ENCODE results near the gene NFIB.

The NFIB gene

GRCh38 chr9:14321517-14322130, 7.7 kb upstream of the NFIB start:
- no peak for DNase-seq (ENCODE audit: low read depth in 4 of 4, low spot score in 1 of 4)

DNA sequence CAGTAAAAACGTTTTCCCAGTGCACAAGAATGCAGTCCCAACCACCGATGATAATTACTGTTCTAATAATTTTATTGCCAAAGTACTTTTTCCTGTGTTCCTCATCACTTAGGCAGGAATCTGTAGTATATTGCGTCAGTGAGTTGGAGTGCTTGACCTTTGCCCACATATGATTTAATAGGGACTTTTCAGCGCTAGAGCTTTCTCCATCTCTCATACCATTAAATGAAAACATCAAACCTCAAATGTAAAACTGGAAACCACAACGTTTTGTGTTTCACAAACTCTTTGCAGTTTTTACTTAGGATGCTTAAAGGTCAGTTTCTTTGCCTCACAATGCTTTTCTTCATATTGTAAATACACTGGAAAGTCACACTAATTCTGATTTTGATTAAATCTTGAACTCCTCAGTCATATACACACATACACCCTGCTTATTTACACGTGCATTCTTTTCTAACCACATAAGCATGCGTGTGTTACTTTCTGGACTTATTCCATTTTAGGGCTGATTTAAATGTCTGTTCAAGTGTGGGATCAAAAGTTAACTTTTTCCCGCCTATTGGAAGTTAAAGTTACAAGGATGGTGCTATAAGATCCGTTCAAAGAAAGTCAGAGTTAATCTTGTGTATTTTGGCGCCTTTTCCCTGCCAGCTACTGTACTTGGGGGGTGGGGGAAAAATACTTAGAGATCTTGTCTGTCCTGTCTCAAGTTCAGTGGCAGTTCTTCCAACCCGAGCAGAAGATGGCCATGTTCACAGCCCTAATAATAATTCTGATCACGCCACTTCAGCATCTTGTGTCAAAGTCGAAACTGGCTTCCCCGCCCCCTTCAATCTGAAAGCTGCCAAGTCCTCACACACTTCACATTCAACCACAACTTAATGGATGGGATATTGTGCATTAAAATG, 6.6 kb upstream of the NFIB start:
- DNase-seq (ENCODE audit: low read depth in 4 of 4, low spot score in 1 of 4): no peak

GRCh38 chr9:14318934-14319580, 5.1 kb upstream of the NFIB start:
- no peak for DNase-seq (ENCODE audit: low read depth in 4 of 4, low spot score in 1 of 4)

- no peak for DNase-seq (ENCODE audit: low read depth in 4 of 4, low spot score in 1 of 4)
These were observed 4.4 kb upstream of the NFIB start for GRCh38 chr9:14318361-14318760.

- DNase-seq (ENCODE audit: low read depth in 4 of 4, low spot score in 1 of 4): no peak
These were observed 3.9 kb upstream of the NFIB start for GRCh38 chr9:14317667-14318320.

- no peak for DNase-seq (ENCODE audit: low read depth in 4 of 4, low spot score in 1 of 4)
These were observed 2.8 kb upstream of the NFIB start for GRCh38 chr9:14316602-14317300.

DNA sequence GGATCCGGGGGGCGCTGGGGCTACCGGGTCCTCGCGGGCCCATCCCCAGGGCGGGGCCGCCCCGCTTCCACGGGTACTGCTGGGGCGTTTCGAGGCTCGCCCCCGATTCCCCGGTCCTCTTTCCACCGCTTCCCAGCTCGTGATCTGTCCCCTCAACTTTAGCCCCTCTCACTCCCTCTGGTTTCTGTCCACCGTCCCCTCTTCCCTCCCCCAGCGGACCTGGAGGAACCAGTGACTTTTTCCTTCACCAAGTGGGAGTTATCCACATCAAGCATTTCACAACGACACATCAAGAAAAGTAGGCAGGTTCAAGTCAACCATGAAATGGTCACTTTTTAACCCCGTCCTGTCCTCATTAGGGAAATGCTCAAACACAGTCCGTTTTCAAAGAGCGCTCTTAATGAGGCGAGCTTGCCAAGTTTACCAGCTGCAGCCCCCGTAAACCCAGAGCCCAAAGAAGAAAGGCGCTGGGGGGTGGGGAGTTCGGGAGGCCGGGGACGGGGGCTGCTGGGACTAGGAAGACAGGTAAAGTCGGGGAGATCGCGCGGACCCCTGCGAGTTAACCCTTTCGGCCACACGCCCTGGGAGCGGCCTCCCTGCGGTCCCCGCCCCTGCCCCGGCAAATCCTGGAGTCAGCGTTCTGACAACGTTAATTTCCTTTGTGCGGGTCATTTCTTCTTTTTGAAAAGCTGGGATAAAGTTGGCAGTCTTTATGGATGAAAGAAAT, 2.1 kb upstream of the NFIB start:
- no peak for DNase-seq (ENCODE audit: low read depth in 4 of 4, low spot score in 1 of 4)

GRCh38 chr9:14314929-14315874, 1.3 kb upstream of the NFIB start:
- DNase-seq (ENCODE audit: low read depth in 4 of 4, low spot score in 1 of 4): no peak

DNA sequence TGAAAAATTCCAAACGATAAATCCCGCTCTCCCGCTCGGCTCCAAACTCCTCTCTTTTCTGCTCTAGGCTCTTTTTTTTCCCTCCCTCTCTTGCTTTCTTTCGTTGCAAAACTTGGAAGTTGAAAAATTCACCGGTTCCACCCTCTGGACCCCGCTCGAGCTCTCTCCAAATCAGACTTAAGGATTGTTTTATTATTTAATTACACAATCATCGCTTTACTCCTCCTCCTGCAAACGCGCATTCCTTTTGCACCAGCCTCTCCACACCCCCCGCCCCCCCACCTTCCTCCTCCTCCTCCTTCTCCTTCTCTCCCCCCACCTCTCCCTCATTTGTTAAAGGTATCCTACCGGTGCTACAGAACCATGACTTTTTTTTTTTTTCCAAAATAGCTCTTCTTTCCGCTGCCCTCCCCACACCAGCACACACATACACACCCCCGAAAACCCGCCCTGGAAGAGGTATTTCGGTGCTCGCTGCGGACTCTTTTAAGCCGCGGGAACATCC, 535 bp upstream of the NFIB start:
- no peak for DNase-seq (ENCODE audit: low read depth in 4 of 4, low spot score in 1 of 4)

- no peak for DNase-seq (ENCODE audit: low read depth in 4 of 4, low spot score in 1 of 4)
These were observed 482 bp downstream of the NFIB start for GRCh38 chr9:14313378-14313940.

GRCh38 chr9:14312719-14313377, 1.1 kb downstream of the NFIB start:
- no peak for DNase-seq (ENCODE audit: low read depth in 4 of 4, low spot score in 1 of 4)

- no peak for DNase-seq (ENCODE audit: low read depth in 4 of 4, low spot score in 1 of 4)
These were observed 1.8 kb downstream of the NFIB start for GRCh38 chr9:14311956-14312685.

- DNase-seq (ENCODE audit: low read depth in 4 of 4, low spot score in 1 of 4): no peak
These were observed 2.6 kb downstream of the NFIB start for GRCh38 chr9:14311171-14311949.

DNA sequence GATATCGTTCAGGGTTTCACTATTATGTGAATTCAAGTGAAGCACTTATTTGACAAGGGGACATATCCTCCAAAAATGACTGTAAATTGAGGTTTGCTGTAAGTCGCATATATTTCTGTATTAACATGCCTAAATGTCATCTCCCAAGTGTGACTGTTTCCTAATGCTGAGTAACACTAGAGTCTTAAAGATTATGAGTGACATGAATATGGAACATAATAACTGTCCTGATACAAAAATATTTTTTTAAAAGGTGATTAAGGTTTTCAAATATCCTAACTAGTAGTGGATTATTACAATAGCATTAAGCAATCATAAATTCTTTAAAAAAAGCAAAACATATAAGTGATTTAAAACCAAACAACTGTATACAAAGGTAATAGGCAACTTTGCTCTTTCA, 3.6 kb downstream of the NFIB start:
- DNase-seq (ENCODE audit: low read depth in 4 of 4, low spot score in 1 of 4): no peak

DNA sequence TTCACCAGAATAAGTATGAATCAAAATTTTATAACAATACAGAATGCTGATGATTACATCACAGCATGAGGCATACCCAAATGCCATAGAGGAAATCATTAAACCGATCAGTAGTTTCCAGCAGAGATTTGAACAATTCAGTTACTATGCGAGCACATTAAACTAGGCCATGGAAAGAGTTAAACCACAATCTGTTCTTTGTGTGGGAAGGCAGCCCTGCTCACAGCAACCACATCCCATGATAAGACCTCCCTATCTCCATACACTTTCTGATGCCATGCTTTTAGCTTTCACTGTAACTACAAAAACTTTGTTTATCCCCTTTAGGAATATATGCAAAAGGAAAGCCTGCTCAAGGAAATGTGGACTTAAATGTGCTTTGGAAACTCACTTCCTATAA, 4.5 kb downstream of the NFIB start:
- DNase-seq (ENCODE audit: low read depth in 4 of 4, low spot score in 1 of 4): no peak

- no peak for DNase-seq (ENCODE audit: low read depth in 4 of 4, low spot score in 1 of 4)
These were observed 5.1 kb downstream of the NFIB start for GRCh38 chr9:14308853-14309145.
